Measurements from ENCODE around the gene IMPACT. TPM values are rescaled to one million over a fixed set of nuclear protein-coding genes. Genes with fewer than 3 reads are reported as not detected.

IMPACT gene
- total RNA-seq, 1 donor from 2014 or later: 38.2 TPM

DNA sequence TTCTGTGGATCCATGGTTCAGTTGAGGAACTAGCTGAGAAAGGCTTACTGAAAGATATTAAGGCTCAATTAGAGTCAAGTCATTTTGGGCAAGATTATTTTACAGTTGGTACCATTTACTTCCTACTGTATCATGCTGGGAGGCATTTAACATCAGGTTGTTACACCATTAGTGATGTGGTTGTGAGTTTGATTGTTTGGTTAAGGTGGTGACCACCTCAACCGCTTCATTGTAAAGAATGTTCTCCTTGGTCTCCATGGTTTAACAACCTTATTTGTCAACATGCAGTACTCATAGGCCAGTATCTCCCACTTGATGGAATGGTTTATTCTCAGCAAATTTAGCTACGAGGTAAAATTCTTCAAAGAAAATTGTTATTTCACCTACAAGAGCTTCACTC lies 68.1 kb downstream of the IMPACT start:
- no peak overlapping the region for H3K4me3 ChIP-seq
- DNase-seq (ENCODE audit: low spot score in 2 of 2): no peak
- H3K4me1 ChIP-seq: no peaks in the 10 kb centered on the region
- H3K9me3 ChIP-seq: no peaks in the 10 kb centered on the region
- H3K36me3 ChIP-seq: no peaks in the 10 kb centered on the region
- no peaks in the 10 kb centered on the region for H3K27me3 ChIP-seq
- TF ChIP-seq, protein P1, sequence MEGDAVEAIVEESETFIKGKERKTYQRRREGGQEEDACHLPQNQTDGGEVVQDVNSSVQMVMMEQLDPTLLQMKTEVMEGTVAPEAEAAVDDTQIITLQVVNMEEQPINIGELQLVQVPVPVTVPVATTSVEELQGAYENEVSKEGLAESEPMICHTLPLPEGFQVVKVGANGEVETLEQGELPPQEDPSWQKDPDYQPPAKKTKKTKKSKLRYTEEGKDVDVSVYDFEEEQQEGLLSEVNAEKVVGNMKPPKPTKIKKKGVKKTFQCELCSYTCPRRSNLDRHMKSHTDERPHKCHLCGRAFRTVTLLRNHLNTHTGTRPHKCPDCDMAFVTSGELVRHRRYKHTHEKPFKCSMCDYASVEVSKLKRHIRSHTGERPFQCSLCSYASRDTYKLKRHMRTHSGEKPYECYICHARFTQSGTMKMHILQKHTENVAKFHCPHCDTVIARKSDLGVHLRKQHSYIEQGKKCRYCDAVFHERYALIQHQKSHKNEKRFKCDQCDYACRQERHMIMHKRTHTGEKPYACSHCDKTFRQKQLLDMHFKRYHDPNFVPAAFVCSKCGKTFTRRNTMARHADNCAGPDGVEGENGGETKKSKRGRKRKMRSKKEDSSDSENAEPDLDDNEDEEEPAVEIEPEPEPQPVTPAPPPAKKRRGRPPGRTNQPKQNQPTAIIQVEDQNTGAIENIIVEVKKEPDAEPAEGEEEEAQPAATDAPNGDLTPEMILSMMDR (IDR thresholded peaks at IDR 0.05): no peak
- no peak overlapping the region for H3K27ac ChIP-seq
- intact Hi-C loops (cut with DNase I): no loop called here

DNA sequence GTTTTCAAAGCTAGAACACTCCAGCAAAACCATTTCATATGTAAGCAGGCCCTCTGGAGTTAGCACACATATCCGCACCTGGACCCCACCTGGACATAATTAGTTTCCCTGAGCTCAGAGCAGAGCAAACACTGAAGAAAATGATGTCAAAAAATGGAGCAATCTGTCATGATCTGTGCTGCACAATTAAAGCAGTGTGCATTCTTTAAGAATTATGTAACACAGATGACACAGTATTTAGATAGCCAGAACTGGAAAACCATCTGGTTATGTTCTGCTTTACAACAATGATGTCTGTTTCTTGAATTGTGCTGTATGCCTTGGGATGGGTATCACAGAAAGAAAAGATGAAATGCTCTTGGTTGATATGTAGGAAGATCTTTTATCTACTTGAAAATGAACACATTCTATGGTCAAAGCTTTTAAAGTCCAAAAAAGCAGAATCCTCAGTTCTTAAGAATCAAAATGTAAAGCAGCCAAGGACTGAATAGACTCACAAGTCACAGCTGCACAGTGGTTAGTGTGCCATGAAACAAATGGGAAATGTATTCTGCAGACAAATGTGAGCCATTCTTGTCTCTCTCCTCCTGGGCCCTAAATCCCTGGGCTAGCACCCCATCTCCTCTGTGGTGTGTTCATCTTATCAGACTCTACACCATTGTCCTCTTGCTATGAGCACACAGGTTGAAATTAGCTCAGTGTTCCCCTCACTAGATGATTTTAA lies 70.7 kb downstream of the IMPACT start:
- intact Hi-C loops (cut with DNase I): no loop called here
- no peak overlapping the region for H3K4me3 ChIP-seq

DNA sequence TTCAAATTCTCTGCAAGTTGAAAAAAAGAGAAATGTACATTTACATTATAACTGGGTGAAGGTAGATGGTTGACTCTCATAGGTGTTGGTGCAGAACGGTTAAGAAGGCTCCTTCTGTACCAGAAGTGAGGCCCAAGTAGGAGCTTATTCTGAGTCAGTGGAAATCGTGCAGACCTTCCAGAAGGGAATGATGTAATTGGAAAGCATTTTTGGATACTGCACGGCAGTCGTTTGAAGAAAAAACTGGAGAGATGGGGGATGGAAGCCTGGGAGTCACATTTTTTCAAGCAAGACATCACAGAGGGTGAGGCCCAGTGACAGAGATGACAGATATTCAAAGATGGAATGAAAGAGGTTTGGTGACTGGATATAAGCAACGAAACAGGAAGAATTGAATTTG lies 73.3 kb downstream of the IMPACT start:
- Histone ChIP-seq H3K36me3 (no peaks in the 10 kb centered on the region), H3K4me3 (no peak overlapping the region), H3K9me3 (no peaks in the 10 kb centered on the region), H3K4me1 (no peaks in the 10 kb centered on the region), H3K27me3 (no peaks in the 10 kb centered on the region), H3K27ac (no peak overlapping the region)
- no peak for DNase-seq (ENCODE audit: low spot score in 2 of 2)
- TF ChIP-seq, protein P1 (IDR thresholded peaks at IDR 0.05): no peak
- intact Hi-C loops (cut with DNase I): no loop called here

More for the DNA sequence above, 70.7 kb downstream of the IMPACT start:
- no peaks in the 10 kb centered on the region for H3K27me3 ChIP-seq
- H3K27ac ChIP-seq: no peak overlapping the region
- no peaks in the 10 kb centered on the region for H3K9me3 ChIP-seq
- TF ChIP-seq, protein P1 (IDR thresholded peaks at IDR 0.05): no peak
- H3K4me1 ChIP-seq: no peaks in the 10 kb centered on the region
- H3K36me3 ChIP-seq: no peaks in the 10 kb centered on the region
- no peak for DNase-seq (ENCODE audit: low spot score in 2 of 2)

DNA sequence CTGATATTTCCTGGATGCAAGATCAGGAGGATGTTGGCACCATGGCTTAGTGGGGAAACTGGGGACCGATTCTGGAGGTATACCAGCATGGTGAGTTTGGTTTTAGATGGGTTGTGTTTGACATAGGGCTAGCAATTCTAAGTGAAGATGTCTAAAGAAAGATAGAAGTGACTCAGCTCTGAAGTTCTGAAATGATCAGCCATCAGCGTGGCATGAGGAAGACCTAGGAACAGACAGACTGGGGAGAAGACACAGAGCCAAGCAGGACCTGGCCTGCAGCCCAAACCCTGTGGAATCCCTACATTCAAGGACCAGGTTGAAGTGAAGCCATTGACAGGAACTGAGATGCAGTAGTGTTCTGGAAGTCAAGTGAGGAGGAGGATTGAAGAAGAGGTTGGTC lies 73.7 kb downstream of the IMPACT start:
- Histone ChIP-seq H3K36me3 (no peaks in the 10 kb centered on the region), H3K27me3 (no peaks in the 10 kb centered on the region), H3K9me3 (no peaks in the 10 kb centered on the region), H3K4me1 (no peaks in the 10 kb centered on the region), H3K4me3 (no peak overlapping the region), H3K27ac (no peak overlapping the region)
- intact Hi-C loops (cut with DNase I): no loop called here
- TF ChIP-seq, protein P1 (IDR thresholded peaks at IDR 0.05): no peak
- no peak for DNase-seq (ENCODE audit: low spot score in 2 of 2)

DNA sequence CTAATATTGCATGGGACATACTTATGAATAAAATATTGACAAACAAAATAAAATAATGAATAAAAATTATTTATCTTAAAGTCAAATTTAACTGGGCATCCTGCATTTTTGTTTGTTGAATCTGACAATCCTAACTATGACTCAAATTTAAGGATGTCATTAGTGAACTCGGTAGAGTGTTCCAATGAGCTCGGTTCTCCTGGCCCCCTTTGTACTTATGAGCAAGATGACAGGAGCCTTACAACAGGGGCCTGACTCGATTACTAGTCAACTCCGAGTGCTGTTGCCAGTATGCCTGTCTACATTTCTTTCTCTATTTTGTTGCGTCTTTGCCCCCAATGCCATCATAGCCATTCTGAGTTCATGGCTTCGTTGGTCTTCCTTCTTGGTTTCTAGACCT lies 74.3 kb downstream of the IMPACT start:
- no peak for DNase-seq (ENCODE audit: low spot score in 2 of 2)
- no peaks in the 10 kb centered on the region for H3K36me3 ChIP-seq
- TF ChIP-seq, protein P1 (IDR thresholded peaks at IDR 0.05): no peak
- H3K9me3 ChIP-seq: no peaks in the 10 kb centered on the region
- no peaks in the 10 kb centered on the region for H3K4me1 ChIP-seq
- H3K4me3 ChIP-seq: no peak overlapping the region
- no peak overlapping the region for H3K27ac ChIP-seq
- intact Hi-C loops (cut with DNase I): no loop called here
- H3K27me3 ChIP-seq: no peaks in the 10 kb centered on the region

All from ascending aorta (tissue), 2 donors.